ENCODE data around the gene ZNF785. TPM values are rescaled to one million over a fixed set of nuclear protein-coding genes. Genes with fewer than 3 reads are reported as not detected.

ZNF785 gene
- total and polyA plus RNA-seq, 2 of the 13 experiments (the other 11 are each of a cell fraction or from before 2014, with no cell fraction given), result 0.01 TPM; not detected in 1

DNA sequence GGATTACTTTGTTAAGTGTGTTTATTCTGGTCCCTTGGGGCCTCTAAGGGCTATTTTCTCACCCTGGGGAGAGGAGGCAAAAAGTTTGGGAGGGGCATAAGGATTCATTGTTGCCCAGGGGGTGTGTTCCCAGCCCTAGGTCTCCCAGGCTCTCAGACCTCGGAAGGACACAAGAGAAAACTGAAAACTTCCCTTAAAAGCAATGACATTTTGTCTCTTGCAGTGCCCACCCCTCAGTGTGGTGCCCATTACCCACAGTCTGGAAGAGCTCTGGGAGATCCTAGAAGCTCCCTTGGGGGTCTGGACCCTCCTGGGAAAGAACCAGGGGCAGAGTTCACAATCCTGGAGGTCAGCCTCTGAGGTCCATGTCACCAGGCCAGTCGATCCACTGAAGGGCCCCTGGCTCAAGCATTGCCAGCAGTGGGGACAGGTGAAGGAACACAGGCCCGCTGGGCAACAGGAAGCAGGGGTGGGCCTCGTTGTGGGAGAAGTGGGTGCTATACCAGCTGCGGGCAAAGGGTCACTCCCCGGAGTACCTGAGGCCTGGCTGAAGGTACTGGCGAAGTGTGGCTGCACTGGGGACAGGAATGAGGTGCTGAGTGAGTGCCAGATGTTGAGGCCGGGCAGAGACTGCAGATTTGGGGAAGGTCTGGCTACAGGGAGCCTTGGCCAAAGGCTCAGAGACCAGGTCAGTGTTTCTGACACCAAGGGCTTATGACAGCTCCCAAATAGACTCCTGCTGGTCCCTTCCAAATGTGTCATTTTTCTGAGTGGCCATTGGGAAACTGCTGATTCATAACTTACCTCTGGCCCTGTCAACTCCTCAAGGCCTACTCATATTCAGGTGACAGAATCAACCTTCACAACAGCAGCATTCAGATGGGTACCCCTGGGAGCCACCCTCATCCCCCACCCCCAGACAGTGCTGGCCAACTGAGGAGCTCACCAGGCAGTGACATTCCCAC, 46.2 kb downstream of the ZNF785 start (continued):
- TF ChIP-seq, protein P1, sequence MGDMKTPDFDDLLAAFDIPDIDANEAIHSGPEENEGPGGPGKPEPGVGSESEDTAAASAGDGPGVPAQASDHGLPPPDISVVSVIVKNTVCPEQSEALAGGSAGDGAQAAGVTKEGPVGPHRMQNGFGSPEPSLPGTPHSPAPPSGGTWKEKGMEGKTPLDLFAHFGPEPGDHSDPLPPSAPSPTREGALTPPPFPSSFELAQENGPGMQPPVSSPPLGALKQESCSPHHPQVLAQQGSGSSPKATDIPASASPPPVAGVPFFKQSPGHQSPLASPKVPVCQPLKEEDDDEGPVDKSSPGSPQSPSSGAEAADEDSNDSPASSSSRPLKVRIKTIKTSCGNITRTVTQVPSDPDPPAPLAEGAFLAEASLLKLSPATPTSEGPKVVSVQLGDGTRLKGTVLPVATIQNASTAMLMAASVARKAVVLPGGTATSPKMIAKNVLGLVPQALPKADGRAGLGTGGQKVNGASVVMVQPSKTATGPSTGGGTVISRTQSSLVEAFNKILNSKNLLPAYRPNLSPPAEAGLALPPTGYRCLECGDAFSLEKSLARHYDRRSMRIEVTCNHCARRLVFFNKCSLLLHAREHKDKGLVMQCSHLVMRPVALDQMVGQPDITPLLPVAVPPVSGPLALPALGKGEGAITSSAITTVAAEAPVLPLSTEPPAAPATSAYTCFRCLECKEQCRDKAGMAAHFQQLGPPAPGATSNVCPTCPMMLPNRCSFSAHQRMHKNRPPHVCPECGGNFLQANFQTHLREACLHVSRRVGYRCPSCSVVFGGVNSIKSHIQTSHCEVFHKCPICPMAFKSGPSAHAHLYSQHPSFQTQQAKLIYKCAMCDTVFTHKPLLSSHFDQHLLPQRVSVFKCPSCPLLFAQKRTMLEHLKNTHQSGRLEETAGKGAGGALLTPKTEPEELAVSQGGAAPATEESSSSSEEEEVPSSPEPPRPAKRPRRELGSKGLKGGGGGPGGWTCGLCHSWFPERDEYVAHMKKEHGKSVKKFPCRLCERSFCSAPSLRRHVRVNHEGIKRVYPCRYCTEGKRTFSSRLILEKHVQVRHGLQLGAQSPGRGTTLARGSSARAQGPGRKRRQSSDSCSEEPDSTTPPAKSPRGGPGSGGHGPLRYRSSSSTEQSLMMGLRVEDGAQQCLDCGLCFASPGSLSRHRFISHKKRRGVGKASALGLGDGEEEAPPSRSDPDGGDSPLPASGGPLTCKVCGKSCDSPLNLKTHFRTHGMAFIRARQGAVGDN (CRISPR knock-in tag; IDR thresholded peaks at IDR 0.05), result peak; percentile 90
- TF ChIP-seq ZNF24 (IDR thresholded peaks at IDR 0.05), result no peak
- TF ChIP-seq HOXA5 (CRISPR knock-in tag; IDR thresholded peaks at IDR 0.05), result no peak
- no peak for TF ChIP-seq TRIM24 (CRISPR knock-in tag; IDR thresholded peaks at IDR 0.05)
- no peak for TF ChIP-seq FOSL2 (CRISPR knock-in tag; IDR thresholded peaks at IDR 0.05)
- TF ChIP-seq TARDBP (CRISPR knock-in tag; IDR thresholded peaks at IDR 0.05), result no peak
- no peak for TF ChIP-seq ZBTB2 (CRISPR knock-in tag; IDR thresholded peaks at IDR 0.05; ENCODE audit: low read depth)
- TF ChIP-seq U2AF1 (optimal IDR thresholded peaks at IDR 0.05; ENCODE audit: low read depth, low read length), result no peak
- no peak for TF ChIP-seq FOXP1 (IDR thresholded peaks at IDR 0.05)
- TF ChIP-seq FOXP1 (CRISPR knock-in tag; IDR thresholded peaks at IDR 0.05), result no peak
- TF ChIP-seq, protein P2, sequence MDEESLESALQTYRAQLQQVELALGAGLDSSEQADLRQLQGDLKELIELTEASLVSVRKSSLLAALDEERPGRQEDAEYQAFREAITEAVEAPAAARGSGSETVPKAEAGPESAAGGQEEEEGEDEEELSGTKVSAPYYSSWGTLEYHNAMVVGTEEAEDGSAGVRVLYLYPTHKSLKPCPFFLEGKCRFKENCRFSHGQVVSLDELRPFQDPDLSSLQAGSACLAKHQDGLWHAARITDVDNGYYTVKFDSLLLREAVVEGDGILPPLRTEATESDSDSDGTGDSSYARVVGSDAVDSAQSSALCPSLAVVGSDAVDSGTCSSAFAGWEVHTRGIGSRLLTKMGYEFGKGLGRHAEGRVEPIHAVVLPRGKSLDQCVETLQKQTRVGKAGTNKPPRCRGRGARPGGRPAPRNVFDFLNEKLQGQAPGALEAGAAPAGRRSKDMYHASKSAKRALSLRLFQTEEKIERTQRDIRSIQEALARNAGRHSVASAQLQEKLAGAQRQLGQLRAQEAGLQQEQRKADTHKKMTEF (CRISPR knock-in tag; IDR thresholded peaks at IDR 0.05), result no peak
- TF ChIP-seq HES4 (CRISPR knock-in tag; IDR thresholded peaks at IDR 0.05; ENCODE audit: borderline replicate concordance), result no peak
- TF ChIP-seq CBX1 (IDR thresholded peaks at IDR 0.05; ENCODE audit: low read depth), result no peak
- TF ChIP-seq ZNF883 (CRISPR knock-in tag; IDR thresholded peaks at IDR 0.05; ENCODE audit: not compliant biosample characterization), result no peak
- no peak for TF ChIP-seq ZSCAN21 (CRISPR knock-in tag; IDR thresholded peaks at IDR 0.05; ENCODE audit: borderline replicate concordance)
- TF ChIP-seq ZNF20 (CRISPR knock-in tag; IDR thresholded peaks at IDR 0.05), result no peak
- no peak for TF ChIP-seq TOE1 (CRISPR knock-in tag; IDR thresholded peaks at IDR 0.05)
- no peak for TF ChIP-seq ZNF10 (CRISPR knock-in tag; IDR thresholded peaks at IDR 0.05; ENCODE audit: borderline replicate concordance, low read depth)
- no peak for TF ChIP-seq FOXO1 (CRISPR knock-in tag; IDR thresholded peaks at IDR 0.05)
- no peak for TF ChIP-seq HNF4G (IDR thresholded peaks at IDR 0.05; ENCODE audit: borderline replicate concordance, low read depth, low read length)
- no peak for TF ChIP-seq HNF4G (CRISPR knock-in tag; IDR thresholded peaks at IDR 0.05; ENCODE audit: borderline replicate concordance, low read depth)
- TF ChIP-seq ZNF260 (CRISPR knock-in tag; IDR thresholded peaks at IDR 0.05; ENCODE audit: borderline replicate concordance, low read depth), result no peak
